Keratinocyte (primary cell): ENCODE data around the gene MISP. TPM values are rescaled to one million over a fixed set of nuclear protein-coding genes. Genes with fewer than 3 reads are reported as not detected.

Experiments
- DNase-seq: peaks from one replicate; pipeline ENCODE4 v3.0.0-alpha.2; 2011; ENCODE audit warnings: low read depth, missing footprints, low spot score
- FAIRE-seq: peaks from 2 replicates; lab custom pipeline; 2011; peaks lifted over from hg19 to GRCh38; lab: Jason Lieb, UNC
- H2AFZ ChIP-seq: 2 replicates; pipeline ENCODE4 v1.6.0; 2012; ENCODE audit warnings: low read length, control low read depth, inconsistent platforms; ENCODE audit not compliant: control insufficient read depth
- H3K27ac ChIP-seq: 2 replicates; pipeline ENCODE4 v1.5.1; 2011; ENCODE audit warnings: low read length; ENCODE audit not compliant: control insufficient read depth, insufficient read depth
- H3K27me3 ChIP-seq: 3 replicates; pipeline ENCODE4 v1.6.0; 2011; ENCODE audit warnings: low read length; ENCODE audit not compliant: control insufficient read depth, insufficient read depth; ENCODE audit errors: extremely low read depth
- H3K36me3 ChIP-seq, 2 experiments: 2 replicates in 1 of 2; 3 replicates in 1 of 2; pipeline ENCODE4 v1.5.1; 2011; ENCODE audit warnings: low read length in 2 of 2, mild to moderate bottlenecking in 1 of 2; ENCODE audit not compliant: control insufficient read depth in 2 of 2, insufficient read depth in 2 of 2; ENCODE audit errors: extremely low read depth in 1 of 2
- H3K4me1 ChIP-seq: 3 replicates; pipeline ENCODE4 v1.5.1; 2011; ENCODE audit warnings: low read length; ENCODE audit not compliant: control insufficient read depth, insufficient read depth; ENCODE audit errors: extremely low read depth
- H3K4me2 ChIP-seq: 3 replicates; pipeline ENCODE4 v1.6.0; 2011; ENCODE audit warnings: low read depth, low read length; ENCODE audit not compliant: control insufficient read depth, insufficient read depth; ENCODE audit errors: extremely low read depth
- H3K4me3 ChIP-seq, 3 experiments: fragments of 200-600 bp in 1 of 3; sonication (generic) in 1 of 3; 2 replicates in 2 of 3; 3 replicates in 1 of 3; pipeline ENCODE4 v1.5.1; 2011 to 2016; ENCODE audit warnings: low read length in 3 of 3, mild to moderate bottlenecking in 3 of 3, control low read depth in 2 of 3, inconsistent platforms in 1 of 3, low read depth in 1 of 3, mixed read lengths in 1 of 3, mixed run types in 1 of 3, moderate library complexity in 1 of 3; ENCODE audit not compliant: control insufficient read depth in 2 of 3, insufficient read depth in 2 of 3; ENCODE audit errors: extremely low read depth in 1 of 3
- H3K79me2 ChIP-seq: 2 replicates; pipeline ENCODE4 v1.6.0; 2012; ENCODE audit warnings: low read length; ENCODE audit not compliant: control insufficient read depth, insufficient read depth
- H3K9ac ChIP-seq: 3 replicates; pipeline ENCODE4 v1.6.0; 2011; ENCODE audit warnings: low read length; ENCODE audit not compliant: control insufficient read depth, insufficient read depth; ENCODE audit errors: extremely low read depth
- H3K9me1 ChIP-seq: 3 replicates; pipeline ENCODE4 v1.6.0; 2011; ENCODE audit warnings: low read length; ENCODE audit not compliant: control insufficient read depth, insufficient read depth; ENCODE audit errors: extremely low read depth
- H3K9me3 ChIP-seq: 2 replicates; pipeline ENCODE4 v1.5.1; 2012; ENCODE audit warnings: low read depth, low read length; ENCODE audit not compliant: control insufficient read depth
- H4K20me1 ChIP-seq: 3 replicates; pipeline ENCODE4 v1.6.0; 2011; ENCODE audit warnings: low read length; ENCODE audit not compliant: control insufficient read depth, insufficient read depth; ENCODE audit errors: extremely low read depth
- EZH2 ChIP-seq: IDR thresholded peaks from one replicate; pipeline ENCODE4 v1.6.1; 2012; ENCODE audit warnings: inconsistent platforms, mild to moderate bottlenecking, low read length, moderate library complexity
- dilution Hi-C: fragments of 300-500 bp; cut with MboI; formaldehyde crosslinking; loops from one replicate; pipeline ENCODE4 v1.7.0; 2020; ENCODE audit warnings: low sequenced_read_pairs; ENCODE audit not compliant: extremely low pct_ligation_motif_present
- polyA plus RNA-seq, 5 experiments: library from polyadenylated mRNA; depleted of rRNA in 3 of 5; stranded (reverse) in 3 of 5; stranded (forward) in 1 of 5; unstranded in 1 of 5; fragments of >200 nt; gene quantifications; 1 replicate in 1 of 5; 2 replicates in 3 of 5; 3 replicates in 1 of 5; pipeline versions ENCODE4 v1.2.1 to v1.2.3, GENCODE V29; 2011 to 2012; ENCODE audit warnings: missing spikeins in 2 of 5, low read depth in 1 of 5, low replicate concordance in 1 of 5
- TF ChIP-seq, protein P1 (sequence below), 3 experiments: IDR thresholded peaks in 1 of 3; conservative IDR thresholded peaks in 1 of 3; optimal IDR thresholded peaks in 1 of 3; 2 replicates in 2 of 3; 3 replicates in 1 of 3; pipeline versions ENCODE3 to v1.5.1; 2011; ENCODE audit warnings: low read length in 3 of 3, mild to moderate bottlenecking in 3 of 3, moderate library complexity in 2 of 3, control low read depth in 1 of 3, inconsistent platforms in 1 of 3; ENCODE audit not compliant: insufficient read depth in 2 of 3; ENCODE audit errors: extremely low read depth in 1 of 3

The MISP gene
- polyA plus RNA-seq, 1 donor (not counting 4 experiments of a cell fraction or from before 2014, with no cell fraction given): 17.5 TPM

DNA sequence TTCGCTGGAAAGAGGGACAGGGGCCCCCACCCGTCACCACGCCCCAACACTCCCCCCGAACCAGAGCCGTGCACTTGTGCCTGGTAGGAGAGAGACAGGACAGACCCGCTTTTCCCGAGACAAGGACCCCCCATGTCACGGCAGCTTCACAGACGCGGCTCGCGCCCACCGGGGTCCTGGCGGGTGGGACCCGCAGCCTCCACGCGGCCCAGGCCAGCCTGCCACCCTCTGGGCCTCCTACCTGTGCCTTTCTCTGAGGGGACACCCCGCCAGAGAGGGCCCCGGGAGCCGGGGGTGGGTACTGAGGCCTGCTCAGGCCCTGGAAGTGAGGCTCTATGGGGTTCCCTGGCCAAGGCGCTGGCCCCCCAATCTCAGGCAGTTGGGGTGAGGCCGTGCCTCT is 4.0 kb upstream of the MISP start:
- Histone ChIP-seq H3K4me1 (peaks cover 6% of the 10 kb centered on the region), H3K9me1 (no peaks in the 10 kb centered on the region), H4K20me1 (no peaks in the 10 kb centered on the region), H3K9me3 (peaks cover 4% of the 10 kb centered on the region), H3K79me2 (peaks cover under 1% of the 10 kb centered on the region), H3K9ac (no peak overlapping the region), H3K4me2 (no peak overlapping the region), H3K4me3 (no peak overlapping the region), H2AFZ (no peak overlapping the region), H3K36me3 (no peaks in the 10 kb centered on the region), H3K27ac (no peak overlapping the region), H3K27me3 (no peaks in the 10 kb centered on the region)
- FAIRE-seq (no peak), DNase-seq (no peak)
- TF ChIP-seq EZH2: no peak
- TF ChIP-seq, protein P1, sequence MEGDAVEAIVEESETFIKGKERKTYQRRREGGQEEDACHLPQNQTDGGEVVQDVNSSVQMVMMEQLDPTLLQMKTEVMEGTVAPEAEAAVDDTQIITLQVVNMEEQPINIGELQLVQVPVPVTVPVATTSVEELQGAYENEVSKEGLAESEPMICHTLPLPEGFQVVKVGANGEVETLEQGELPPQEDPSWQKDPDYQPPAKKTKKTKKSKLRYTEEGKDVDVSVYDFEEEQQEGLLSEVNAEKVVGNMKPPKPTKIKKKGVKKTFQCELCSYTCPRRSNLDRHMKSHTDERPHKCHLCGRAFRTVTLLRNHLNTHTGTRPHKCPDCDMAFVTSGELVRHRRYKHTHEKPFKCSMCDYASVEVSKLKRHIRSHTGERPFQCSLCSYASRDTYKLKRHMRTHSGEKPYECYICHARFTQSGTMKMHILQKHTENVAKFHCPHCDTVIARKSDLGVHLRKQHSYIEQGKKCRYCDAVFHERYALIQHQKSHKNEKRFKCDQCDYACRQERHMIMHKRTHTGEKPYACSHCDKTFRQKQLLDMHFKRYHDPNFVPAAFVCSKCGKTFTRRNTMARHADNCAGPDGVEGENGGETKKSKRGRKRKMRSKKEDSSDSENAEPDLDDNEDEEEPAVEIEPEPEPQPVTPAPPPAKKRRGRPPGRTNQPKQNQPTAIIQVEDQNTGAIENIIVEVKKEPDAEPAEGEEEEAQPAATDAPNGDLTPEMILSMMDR (optimal IDR thresholded peaks at IDR 0.05 in 1 of 3, IDR thresholded peaks at IDR 0.05 in 1 of 3, conservative IDR thresholded peaks at IDR 0.05 in 1 of 3; ENCODE audit: extremely low read depth in 1 of 3, insufficient read depth in 2 of 3, low read length in 3 of 3): no peak
- dilution Hi-C loops: no loop called here

DNA sequence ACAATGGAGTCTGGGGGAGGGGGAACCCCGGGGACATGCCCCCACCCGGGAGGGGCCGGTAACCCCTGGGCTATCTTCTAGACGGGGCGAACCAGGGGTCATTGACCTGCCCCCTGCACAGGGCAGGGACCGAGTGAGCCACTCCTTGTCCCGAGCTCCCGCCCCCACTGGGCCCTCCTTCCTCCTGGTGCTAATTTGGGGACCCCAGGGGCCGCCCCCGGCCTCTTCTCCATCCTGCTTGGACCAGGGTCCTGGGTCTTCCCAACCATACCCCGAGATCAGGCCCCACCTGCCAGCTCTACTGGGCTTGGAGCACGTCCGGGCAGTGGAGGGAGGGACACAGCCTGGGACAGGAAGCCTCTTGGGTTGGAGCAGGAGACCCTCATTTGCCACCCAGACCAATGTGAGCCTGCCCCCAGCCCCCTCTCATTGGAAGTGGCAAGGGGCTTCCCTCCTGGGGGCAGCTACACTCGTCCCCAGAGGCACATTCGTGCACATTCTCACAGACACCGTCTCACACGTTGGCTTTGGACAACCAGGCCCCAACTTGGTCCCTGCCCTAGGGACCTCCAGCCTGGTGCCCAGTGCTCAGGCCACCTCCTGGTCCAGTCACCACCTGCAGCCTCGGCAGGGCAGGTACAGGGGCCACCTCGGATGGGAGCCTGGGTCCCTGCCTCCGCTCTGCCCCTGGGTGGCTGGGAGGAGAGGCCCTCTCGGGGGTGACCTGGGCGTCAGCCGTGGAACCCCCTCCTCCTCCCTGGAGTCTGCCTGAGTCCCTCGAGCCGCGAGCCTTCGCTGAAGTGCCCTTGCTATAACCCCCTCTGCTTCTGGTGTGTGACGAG is 3.3 kb upstream of the MISP start:
- Histone ChIP-seq H3K9ac (no peak overlapping the region), H3K4me1 (peaks cover 8% of the 10 kb centered on the region), H3K9me1 (no peaks in the 10 kb centered on the region), H2AFZ (no peak overlapping the region), H3K4me2 (no peak overlapping the region), H3K27me3 (no peaks in the 10 kb centered on the region), H3K4me3 (no peak overlapping the region), H3K9me3 (peaks cover 4% of the 10 kb centered on the region), H4K20me1 (no peaks in the 10 kb centered on the region), H3K36me3 (no peaks in the 10 kb centered on the region), H3K79me2 (peaks cover 3% of the 10 kb centered on the region), H3K27ac (no peak overlapping the region)
- dilution Hi-C loops: no loop called here
- DNase-seq (no peak), FAIRE-seq (no peak)
- TF ChIP-seq, protein P1 (optimal IDR thresholded peaks at IDR 0.05 in 1 of 3, IDR thresholded peaks at IDR 0.05 in 1 of 3, conservative IDR thresholded peaks at IDR 0.05 in 1 of 3; ENCODE audit: extremely low read depth in 1 of 3, insufficient read depth in 2 of 3, low read length in 3 of 3): no peak
- TF ChIP-seq EZH2: no peak
